Tibial nerve (tissue), 4 donors: ENCODE measurements around the gene ATG10. TPM values are rescaled to one million over a fixed set of nuclear protein-coding genes. Genes with fewer than 3 reads are reported as not detected.

Experiments
- DNase-seq, 2 donors: peaks; one replicate each; pipeline ENCODE4 v3.0.0-alpha.2; 2019; ENCODE audit warnings: low spot score in 2 of 2
- H3K27ac ChIP-seq, 4 donors: fragments of 200-600 bp; sonication (generic) in 3 of 4; one replicate each; pipeline ENCODE4 v1.5.1; 2017 to 2019; ENCODE audit warnings: mild to moderate bottlenecking in 1 of 4
- H3K27me3 ChIP-seq, 2 donors: fragments of 200-600 bp; sonication (generic) in 1 of 2; one replicate each; pipeline versions ENCODE4 v1.5.1 to v1.6.0; 2017 to 2019
- H3K36me3 ChIP-seq, 3 donors: fragments of 200-600 bp; sonication (generic); one replicate each; pipeline ENCODE4 v1.5.1; 2018 to 2019
- H3K4me1 ChIP-seq, 4 donors: fragments of 200-600 bp; sonication (generic) in 3 of 4; one replicate each; pipeline ENCODE4 v1.5.1; 2017 to 2019
- H3K4me3 ChIP-seq, 4 donors: fragments of 200-600 bp; sonication (generic) in 3 of 4; one replicate each; pipeline ENCODE4 v1.5.1; 2017 to 2019; ENCODE audit warnings: mild to moderate bottlenecking in 1 of 4, moderate library complexity in 1 of 4
- H3K9me3 ChIP-seq, 4 donors: fragments of 200-600 bp; sonication (generic) in 3 of 4; one replicate each; pipeline ENCODE4 v1.5.1; 2017 to 2019
- EP300 ChIP-seq, 2 donors: sonication (generic); formaldehyde crosslinking; IDR thresholded peaks; one replicate each; pipeline ENCODE4 v1.6.1; 2017; ENCODE audit warnings: antibody characterized with exemption in 2 of 2, mild to moderate bottlenecking in 1 of 2
- POLR2A ChIP-seq, 2 donors: fragments of 450-650 bp; IDR thresholded peaks; one replicate each; pipeline ENCODE4 v1.6.1; 2017; ENCODE audit warnings: antibody characterized with exemption in 2 of 2, mild to moderate bottlenecking in 2 of 2, moderate library complexity in 2 of 2
- WGBS, 2 donors: methylation state at CpG; one replicate each; pipeline ENCODE4 v1.1.5; 2018; 5-methylcytosine and 5-hydroxymethylcytosine counted together
- total RNA-seq, 4 donors: library from RNA; depleted of rRNA; stranded (reverse); fragments of >200 nt; gene quantifications; one replicate each; pipeline ENCODE4 v1.1.0, GENCODE V29; 2016
- TF ChIP-seq, protein P1 (sequence below), 5 experiments: fragments of 200-600 bp in 3 of 5; fragments of 450-650 bp in 2 of 5; sonication (generic) in 3 of 5; IDR thresholded peaks; one replicate each; pipeline ENCODE4 v1.5.1; 2016 to 2019; ENCODE audit warnings: antibody characterized with exemption in 5 of 5, mild to moderate bottlenecking in 3 of 5, moderate library complexity in 2 of 5

ATG10 gene
- total RNA-seq, 4 donors from 2014 or later: 3.5 to 25.1 (median 6.9) TPM

GRCh38 chr5:82222597-82223574, 251.1 kb downstream of the ATG10 start:
- WGBS, 2 donors: 51 to 57% methylated on average over 5 of the region's 5 CpGs
- Histone ChIP-seq H3K9me3 (no peaks in the 10 kb centered on the region), H3K4me1 (no peaks in the 10 kb centered on the region), H3K36me3 (no peaks in the 10 kb centered on the region), H3K27me3 (no peaks in the 10 kb centered on the region), H3K4me3 (no peak overlapping the region), H3K27ac (no peak overlapping the region)
- no peak for TF ChIP-seq EP300 (IDR thresholded peaks at IDR 0.05)
- TF ChIP-seq POLR2A (IDR thresholded peaks at IDR 0.05): no peak
- TF ChIP-seq, protein P1, sequence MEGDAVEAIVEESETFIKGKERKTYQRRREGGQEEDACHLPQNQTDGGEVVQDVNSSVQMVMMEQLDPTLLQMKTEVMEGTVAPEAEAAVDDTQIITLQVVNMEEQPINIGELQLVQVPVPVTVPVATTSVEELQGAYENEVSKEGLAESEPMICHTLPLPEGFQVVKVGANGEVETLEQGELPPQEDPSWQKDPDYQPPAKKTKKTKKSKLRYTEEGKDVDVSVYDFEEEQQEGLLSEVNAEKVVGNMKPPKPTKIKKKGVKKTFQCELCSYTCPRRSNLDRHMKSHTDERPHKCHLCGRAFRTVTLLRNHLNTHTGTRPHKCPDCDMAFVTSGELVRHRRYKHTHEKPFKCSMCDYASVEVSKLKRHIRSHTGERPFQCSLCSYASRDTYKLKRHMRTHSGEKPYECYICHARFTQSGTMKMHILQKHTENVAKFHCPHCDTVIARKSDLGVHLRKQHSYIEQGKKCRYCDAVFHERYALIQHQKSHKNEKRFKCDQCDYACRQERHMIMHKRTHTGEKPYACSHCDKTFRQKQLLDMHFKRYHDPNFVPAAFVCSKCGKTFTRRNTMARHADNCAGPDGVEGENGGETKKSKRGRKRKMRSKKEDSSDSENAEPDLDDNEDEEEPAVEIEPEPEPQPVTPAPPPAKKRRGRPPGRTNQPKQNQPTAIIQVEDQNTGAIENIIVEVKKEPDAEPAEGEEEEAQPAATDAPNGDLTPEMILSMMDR (IDR thresholded peaks at IDR 0.05): no peak
- no peak for DNase-seq

- Histone ChIP-seq H3K9me3 (no peaks in the 10 kb centered on the region), H3K36me3 (no peaks in the 10 kb centered on the region), H3K4me1 (no peaks in the 10 kb centered on the region), H3K27me3 (no peaks in the 10 kb centered on the region), H3K27ac (no peak overlapping the region), H3K4me3 (no peak overlapping the region)
- TF ChIP-seq EP300 (IDR thresholded peaks at IDR 0.05) (peak in 1 of 2 donors; percentile 7), POLR2A (IDR thresholded peaks at IDR 0.05) (no peak)
- TF ChIP-seq, protein P1 (IDR thresholded peaks at IDR 0.05): peak; percentile 60 to 86 (median 74)
- DNase-seq: peak; percentile 17 to 84
- WGBS, 2 donors: 24 to 25% methylated on average over 7 of the region's 7 CpGs
Observed at GRCh38 chr5:82225525-82226172, 253.8 kb downstream of the ATG10 start.

GRCh38 chr5:82234885-82235284, 263.1 kb downstream of the ATG10 start:
- Histone ChIP-seq H3K4me1 (peaks cover 0 to 13% (median 0%) of the 10 kb centered on the region in 4 donors), H3K9me3 (no peaks in the 10 kb centered on the region), H3K27me3 (no peaks in the 10 kb centered on the region), H3K27ac (no peak overlapping the region), H3K36me3 (no peaks in the 10 kb centered on the region), H3K4me3 (no peak overlapping the region)
- 60 to 64% methylated on average over 5 of the region's 5 CpGs for WGBS, 2 donors
- TF ChIP-seq, protein P1 (IDR thresholded peaks at IDR 0.05): no peak
- no peak for DNase-seq

- Histone ChIP-seq H3K27ac (no peak overlapping the region), H3K27me3 (no peaks in the 10 kb centered on the region), H3K4me3 (no peak overlapping the region), H3K36me3 (peaks cover 0 to 5% (median 0%) of the 10 kb centered on the region in 3 donors), H3K9me3 (peaks cover 0 to 22% (median 4%) of the 10 kb centered on the region in 4 donors), H3K4me1 (no peaks in the 10 kb centered on the region)
- WGBS, 2 donors: 92 to 97% methylated on average over 2 of the region's 2 CpGs
- DNase-seq: no peak
- TF ChIP-seq EP300 (IDR thresholded peaks at IDR 0.05): no peak
- TF ChIP-seq, protein P1 (IDR thresholded peaks at IDR 0.05): no peak
Observed at GRCh38 chr5:82244151-82244550, 272.3 kb downstream of the ATG10 start.
